CD4-positive, alpha-beta T cell treated with Interleukin-17A for 4 hours (primary cell): ENCODE measurements around the gene GLRA1.
"Not testable (repeated sequence)": the region's sequence is repeated elsewhere in the genome, so short reads cannot be mapped to it uniquely, and the experiment has no call there.

Experiments
- DNase-seq: peaks from one replicate; pipeline ENCODE4 v3.0.0-alpha.2; 2020; ENCODE audit warnings: mixed read lengths

GLRA1 gene

GRCh38 chr5:151880324-151880723, 44.3 kb downstream of the GLRA1 start:
- no peak for DNase-seq

- no peak for DNase-seq
Observed at GRCh38 chr5:151873701-151874100, 51.0 kb downstream of the GLRA1 start.

- no peak for DNase-seq
Observed at GRCh38 chr5:151872701-151873100, 52.0 kb downstream of the GLRA1 start.

GRCh38 chr5:151870820-151871219, 53.8 kb downstream of the GLRA1 start:
- DNase-seq, result no peak

GRCh38 chr5:151870271-151870670, 54.4 kb downstream of the GLRA1 start:
- DNase-seq, result no peak

GRCh38 chr5:151869843-151870242, 54.8 kb downstream of the GLRA1 start:
- no peak for DNase-seq

- DNase-seq, result no peak
Observed at GRCh38 chr5:151868451-151868850, 56.2 kb downstream of the GLRA1 start.

- DNase-seq, result no peak
Observed at GRCh38 chr5:151864061-151864748, 60.4 kb downstream of the GLRA1 start.

GRCh38 chr5:151863566-151863965, 61.1 kb downstream of the GLRA1 start:
- no peak for DNase-seq

- DNase-seq, result no peak
Observed at GRCh38 chr5:151862811-151863472, 61.7 kb downstream of the GLRA1 start.

- DNase-seq, result not testable (repeated sequence)
Observed at GRCh38 chr5:151860867-151861266, 63.8 kb downstream of the GLRA1 start.

GRCh38 chr5:151856861-151857260, 67.8 kb downstream of the GLRA1 start:
- DNase-seq, result no peak

- DNase-seq, result no peak
Observed at GRCh38 chr5:151855701-151856100, 69.0 kb downstream of the GLRA1 start.

- DNase-seq, result no peak
Observed at GRCh38 chr5:151847871-151848270, 76.8 kb downstream of the GLRA1 start.

- DNase-seq, result no peak
Observed at GRCh38 chr5:151846765-151847164, 77.9 kb downstream of the GLRA1 start.

GRCh38 chr5:151832843-151833242, 91.8 kb downstream of the GLRA1 start:
- DNase-seq, result not testable (repeated sequence)

GRCh38 chr5:151829370-151829769, 95.3 kb downstream of the GLRA1 start:
- DNase-seq, result no peak

GRCh38 chr5:151825445-151825844, 99.2 kb downstream of the GLRA1 start:
- DNase-seq, result peak; percentile 46

GRCh38 chr5:151822141-151822540, 102.5 kb downstream of the GLRA1 start:
- no peak for DNase-seq

GRCh38 chr5:151820903-151821302, 103.7 kb downstream of the GLRA1 start:
- no peak for DNase-seq

GRCh38 chr5:151820271-151820670, 104.4 kb downstream of the GLRA1 start:
- DNase-seq, result no peak

- DNase-seq, result no peak
Observed at GRCh38 chr5:151819830-151820229, 104.8 kb downstream of the GLRA1 start.

- no peak for DNase-seq
Observed at GRCh38 chr5:151815051-151815450, 109.6 kb downstream of the GLRA1 start.

- no peak for DNase-seq
Observed at GRCh38 chr5:151812757-151813309, 111.8 kb downstream of the GLRA1 start.
